ENCODE measurements around the gene RAD51B. TPM values are rescaled to one million over a fixed set of nuclear protein-coding genes. Genes with fewer than 3 reads are reported as not detected.

Gene RAD51B
- total RNA-seq, 4 donors from 2014 or later = 14.0 to 16.4 (median 14.8) TPM

GRCh38 chr14:68675233-68675577, 855.6 kb downstream of the RAD51B start:
- H3K27me3 ChIP-seq = no peaks in the 10 kb centered on the region
- H3K4me1 ChIP-seq = peaks cover 8 to 39% of the 10 kb centered on the region in 2 donors
- intact Hi-C loops (cut with DNase I) = no loop called here
- WGBS, 2 donors = 92 to 94% methylated on average over 1 of the region's 1 CpG
- DNase-seq = no peak
- no peak overlapping the region for H3K4me3 ChIP-seq (replicated peaks in 1 of 3)
- no peaks in the 10 kb centered on the region for H3K9me3 ChIP-seq
- H3K36me3 ChIP-seq = no peaks in the 10 kb centered on the region
- TF ChIP-seq POLR2A (IDR thresholded peaks at IDR 0.05) = no peak
- H3K27ac ChIP-seq = no peak overlapping the region

- Histone ChIP-seq H3K27ac (peak overlapping the region in 1 of 3 donors; percentile 3), H3K4me1 (peaks cover 20 to 39% of the 10 kb centered on the region in 2 donors), H3K27me3 (no peaks in the 10 kb centered on the region), H3K36me3 (no peaks in the 10 kb centered on the region), H3K4me3 (replicated peaks in 1 of 3) (no peak overlapping the region), H3K9me3 (no peaks in the 10 kb centered on the region)
- WGBS, 2 donors = 46 to 66% methylated on average over 8 to 11 of the region's 11 CpGs
- no peak for TF ChIP-seq POLR2A (IDR thresholded peaks at IDR 0.05)
- TF ChIP-seq CTCF (IDR thresholded peaks at IDR 0.05) = no peak
- intact Hi-C loops (cut with DNase I) = no loop called here
- peak; percentile 65 to 69 for DNase-seq
Observed at GRCh38 chr14:68676511-68676943, 856.9 kb downstream of the RAD51B start.

DNA sequence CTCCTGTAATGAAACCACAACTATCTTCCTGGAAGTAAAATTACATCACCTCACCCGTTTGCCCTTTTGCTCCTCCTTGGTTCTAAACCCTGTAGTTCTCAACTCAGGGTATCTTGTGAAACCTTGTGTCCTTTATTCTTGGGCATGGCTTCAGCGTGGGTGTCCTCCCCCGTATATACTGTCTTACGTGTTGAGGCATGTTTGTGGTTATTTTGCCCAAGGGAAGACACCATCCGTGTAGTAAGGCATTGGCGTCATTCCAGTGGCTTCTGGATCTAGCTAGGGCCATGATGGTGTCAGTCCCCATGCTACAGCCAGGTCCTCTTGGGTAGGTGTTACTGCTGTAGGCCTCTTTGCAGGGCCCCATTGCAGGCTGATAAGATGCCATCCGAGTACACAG, 857.9 kb downstream of the RAD51B start:
- Histone ChIP-seq H3K27ac (no peak overlapping the region), H3K36me3 (no peaks in the 10 kb centered on the region), H3K4me3 (replicated peaks in 1 of 3) (no peak overlapping the region), H3K4me1 (peaks cover 24 to 39% of the 10 kb centered on the region in 2 donors), H3K9me3 (no peaks in the 10 kb centered on the region), H3K27me3 (no peaks in the 10 kb centered on the region)
- WGBS, 2 donors = 95% methylated on average over 7 of the region's 7 CpGs
- intact Hi-C loops (cut with DNase I) = no loop called here
- no peak for DNase-seq
- TF ChIP-seq POLR2A (IDR thresholded peaks at IDR 0.05) (no peak), CTCF (IDR thresholded peaks at IDR 0.05) (no peak)

- intact Hi-C loops (cut with DNase I) = no loop called here
- Histone ChIP-seq H3K27me3 (no peaks in the 10 kb centered on the region), H3K4me3 (replicated peaks in 1 of 3) (no peak overlapping the region), H3K36me3 (no peaks in the 10 kb centered on the region), H3K9me3 (no peaks in the 10 kb centered on the region), H3K4me1 (peaks cover 20 to 37% of the 10 kb centered on the region in 2 donors), H3K27ac (no peak overlapping the region)
- no peak for TF ChIP-seq CTCF (IDR thresholded peaks at IDR 0.05)
- TF ChIP-seq POLR2A (IDR thresholded peaks at IDR 0.05) = no peak
- DNase-seq = no peak
- WGBS, 2 donors = 95 to 98% methylated on average over 11 of the region's 11 CpGs
Observed at GRCh38 chr14:68677901-68678300, 858.3 kb downstream of the RAD51B start.

GRCh38 chr14:68678471-68678870, 858.9 kb downstream of the RAD51B start:
- Histone ChIP-seq H3K27ac (no peak overlapping the region), H3K9me3 (no peaks in the 10 kb centered on the region), H3K27me3 (no peaks in the 10 kb centered on the region), H3K36me3 (no peaks in the 10 kb centered on the region), H3K4me3 (replicated peaks in 1 of 3) (no peak overlapping the region), H3K4me1 (peaks cover 20 to 40% of the 10 kb centered on the region in 2 donors)
- 100% methylated on average over 1 of the region's 1 CpG for WGBS, 2 donors
- intact Hi-C loops (cut with DNase I) = no loop called here
- DNase-seq = no peak
- TF ChIP-seq POLR2A (IDR thresholded peaks at IDR 0.05) = no peak
- no peak for TF ChIP-seq CTCF (IDR thresholded peaks at IDR 0.05)

- DNase-seq = no peak
- intact Hi-C loops (cut with DNase I) = no loop called here
Observed at GRCh38 chr14:68679301-68679700, 859.7 kb downstream of the RAD51B start.

More at GRCh38 chr14:68679301-68679700, 859.7 kb downstream of the RAD51B start:
- H3K27ac ChIP-seq = no peak overlapping the region
- TF ChIP-seq POLR2A (IDR thresholded peaks at IDR 0.05) = no peak
- no peak for TF ChIP-seq CTCF (IDR thresholded peaks at IDR 0.05)
- no peaks in the 10 kb centered on the region for H3K9me3 ChIP-seq
- peaks cover 20 to 48% of the 10 kb centered on the region in 2 donors for H3K4me1 ChIP-seq
- no peaks in the 10 kb centered on the region for H3K36me3 ChIP-seq
- H3K27me3 ChIP-seq = no peaks in the 10 kb centered on the region
- H3K4me3 ChIP-seq (replicated peaks in 1 of 3) = no peak overlapping the region

All from thyroid gland (tissue), 4 donors.